IMR-90 (cell line): ENCODE results near the gene RIIAD1.

Experiments
- CEBPB ChIP-seq: IDR thresholded peaks from 2 replicates; pipeline ENCODE4 v1.6.1; 2012; ENCODE audit warnings: low read depth, low read length, improper control_type of control experiment
- CHD1 ChIP-seq: IDR thresholded peaks from 2 replicates; pipeline ENCODE4 v1.6.1; 2012; ENCODE audit warnings: low read depth, low read length, improper control_type of control experiment
- ELK1 ChIP-seq: fragments of 150-350 bp; IDR thresholded peaks from 2 replicates; pipeline ENCODE4 v1.6.1; 2016; ENCODE audit warnings: low read depth, mild to moderate bottlenecking, low read length, moderate library complexity, borderline replicate concordance
- FOS ChIP-seq: fragments of 150-350 bp; IDR thresholded peaks from 2 replicates; pipeline ENCODE4 v1.6.1; 2016; ENCODE audit warnings: low read depth, low read length
- MXI1 ChIP-seq: IDR thresholded peaks from 2 replicates; pipeline ENCODE4 v1.6.1; 2012; ENCODE audit warnings: low read depth, mild to moderate bottlenecking, low read length, moderate library complexity, borderline replicate concordance
- POLR2A ChIP-seq: IDR thresholded peaks from 2 replicates; pipeline ENCODE4 v1.6.1; 2012; ENCODE audit warnings: mild to moderate bottlenecking, low read depth, low read length
- RCOR1 ChIP-seq: IDR thresholded peaks from 2 replicates; pipeline ENCODE4 v1.6.1; 2012; ENCODE audit warnings: mild to moderate bottlenecking, low read length, improper control_type of control experiment; ENCODE audit not compliant: insufficient replicate concordance
- SMC3 ChIP-seq: fragments of 150-350 bp; IDR thresholded peaks from 2 replicates; pipeline ENCODE4 v1.6.1; 2016; ENCODE audit warnings: low read depth, mild to moderate bottlenecking, antibody characterized with exemption, low read length, moderate library complexity
- USF2 ChIP-seq: fragments of 150-350 bp; IDR thresholded peaks from 2 replicates; pipeline ENCODE4 v1.6.1; 2017; ENCODE audit warnings: mild to moderate bottlenecking, antibody characterized with exemption, low read length, low read depth
- TF ChIP-seq, protein P1 (sequence below): conservative IDR thresholded peaks from 2 replicates; pipeline ENCODE4 v1.5.1; 2012; ENCODE audit warnings: mild to moderate bottlenecking, low read depth, low read length, improper control_type of control experiment

- TF ChIP-seq, protein P1, sequence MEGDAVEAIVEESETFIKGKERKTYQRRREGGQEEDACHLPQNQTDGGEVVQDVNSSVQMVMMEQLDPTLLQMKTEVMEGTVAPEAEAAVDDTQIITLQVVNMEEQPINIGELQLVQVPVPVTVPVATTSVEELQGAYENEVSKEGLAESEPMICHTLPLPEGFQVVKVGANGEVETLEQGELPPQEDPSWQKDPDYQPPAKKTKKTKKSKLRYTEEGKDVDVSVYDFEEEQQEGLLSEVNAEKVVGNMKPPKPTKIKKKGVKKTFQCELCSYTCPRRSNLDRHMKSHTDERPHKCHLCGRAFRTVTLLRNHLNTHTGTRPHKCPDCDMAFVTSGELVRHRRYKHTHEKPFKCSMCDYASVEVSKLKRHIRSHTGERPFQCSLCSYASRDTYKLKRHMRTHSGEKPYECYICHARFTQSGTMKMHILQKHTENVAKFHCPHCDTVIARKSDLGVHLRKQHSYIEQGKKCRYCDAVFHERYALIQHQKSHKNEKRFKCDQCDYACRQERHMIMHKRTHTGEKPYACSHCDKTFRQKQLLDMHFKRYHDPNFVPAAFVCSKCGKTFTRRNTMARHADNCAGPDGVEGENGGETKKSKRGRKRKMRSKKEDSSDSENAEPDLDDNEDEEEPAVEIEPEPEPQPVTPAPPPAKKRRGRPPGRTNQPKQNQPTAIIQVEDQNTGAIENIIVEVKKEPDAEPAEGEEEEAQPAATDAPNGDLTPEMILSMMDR = no peak
- no peak for TF ChIP-seq FOS
- TF ChIP-seq POLR2A = no peak
- TF ChIP-seq SMC3 = no peak
- no peak for TF ChIP-seq MXI1
- TF ChIP-seq USF2 = no peak
- no peak for TF ChIP-seq CHD1
- no peak for TF ChIP-seq CEBPB
- no peak for TF ChIP-seq ELK1
- no peak for TF ChIP-seq RCOR1
These were observed 12.4 kb upstream of the RIIAD1 start for GRCh38 chr1:151708891-151709290.
